CD4-positive, alpha-beta T cell treated with Interleukin-4 for 1 hour (primary cell): Measurements from ENCODE around the gene LAX1.
"Not testable (repeated sequence)": the region's sequence is repeated elsewhere in the genome, so short reads cannot be mapped to it uniquely, and the experiment has no call there.

ENCODE experiments used
- DNase-seq, 2 donors: peaks; one replicate each; pipeline ENCODE4 v3.0.0-alpha.2; 2020 to 2022

LAX1 gene, protein sequence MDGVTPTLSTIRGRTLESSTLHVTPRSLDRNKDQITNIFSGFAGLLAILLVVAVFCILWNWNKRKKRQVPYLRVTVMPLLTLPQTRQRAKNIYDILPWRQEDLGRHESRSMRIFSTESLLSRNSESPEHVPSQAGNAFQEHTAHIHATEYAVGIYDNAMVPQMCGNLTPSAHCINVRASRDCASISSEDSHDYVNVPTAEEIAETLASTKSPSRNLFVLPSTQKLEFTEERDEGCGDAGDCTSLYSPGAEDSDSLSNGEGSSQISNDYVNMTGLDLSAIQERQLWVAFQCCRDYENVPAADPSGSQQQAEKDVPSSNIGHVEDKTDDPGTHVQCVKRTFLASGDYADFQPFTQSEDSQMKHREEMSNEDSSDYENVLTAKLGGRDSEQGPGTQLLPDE

DNA sequence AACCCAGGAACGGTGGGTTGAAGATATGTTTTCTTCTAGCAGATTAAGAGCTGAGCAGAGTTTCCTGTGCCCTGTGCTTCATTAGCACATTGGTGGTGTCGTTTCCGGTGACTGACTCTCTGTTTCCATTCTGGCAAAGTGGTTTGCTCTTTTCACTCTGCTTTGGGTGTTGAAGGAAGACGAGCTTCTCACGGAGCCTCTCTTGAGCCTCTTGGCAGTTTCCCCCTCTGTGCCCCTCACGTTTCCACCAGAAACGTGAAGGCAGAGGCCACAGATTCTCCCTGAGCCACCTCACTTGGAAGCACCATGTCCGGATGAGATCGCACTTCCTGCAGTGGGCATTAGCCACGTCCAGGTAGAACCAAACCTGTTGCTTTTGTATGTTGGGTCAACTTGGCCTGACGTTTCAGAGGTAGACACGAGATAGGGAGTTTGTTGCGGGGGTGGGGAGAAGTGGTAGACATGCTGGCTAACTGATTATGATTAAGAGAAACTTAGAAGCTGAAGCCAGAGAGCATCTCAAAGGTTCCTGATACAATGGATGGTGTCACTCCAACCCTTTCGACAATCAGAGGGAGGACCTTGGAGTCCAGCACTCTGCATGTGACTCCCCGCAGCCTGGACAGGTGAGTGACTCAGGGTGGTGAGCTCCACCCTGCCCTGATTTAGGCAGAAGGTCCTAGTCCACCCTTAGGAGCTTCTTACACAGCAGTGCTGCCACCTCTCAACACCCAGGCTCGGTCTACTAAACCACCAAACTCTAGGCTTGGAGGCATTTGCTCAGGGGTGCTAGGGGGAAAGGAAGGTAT lies at the start of gene LAX1:
LAX1 (plus strand) TSS at position 155 of the 809 bp plus-strand sequence; CDS start at position 538, 383 bp downstream.
- DNase-seq, result peak; percentile 76 to 87

DNA sequence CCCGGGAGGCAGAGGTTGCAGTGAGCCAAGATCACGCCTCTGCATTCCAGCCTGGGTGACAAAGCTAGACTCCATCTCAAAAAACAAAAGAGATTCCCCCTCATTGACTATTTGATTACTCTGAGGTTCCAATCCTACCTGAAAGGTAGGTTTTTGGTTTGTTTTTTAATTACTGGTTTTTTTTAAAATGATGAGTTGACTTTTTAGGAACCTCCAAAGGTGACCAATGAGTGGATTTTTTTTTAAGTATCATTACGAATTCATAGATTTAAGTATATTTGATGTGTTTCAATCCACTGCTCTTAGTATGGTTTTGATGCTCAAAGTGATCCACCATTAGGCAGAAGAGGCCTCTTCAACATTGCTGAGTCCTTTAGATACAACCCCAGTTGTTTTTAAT lies 47.9 kb upstream of the LAX1 start:
- DNase-seq, result no peak

DNA sequence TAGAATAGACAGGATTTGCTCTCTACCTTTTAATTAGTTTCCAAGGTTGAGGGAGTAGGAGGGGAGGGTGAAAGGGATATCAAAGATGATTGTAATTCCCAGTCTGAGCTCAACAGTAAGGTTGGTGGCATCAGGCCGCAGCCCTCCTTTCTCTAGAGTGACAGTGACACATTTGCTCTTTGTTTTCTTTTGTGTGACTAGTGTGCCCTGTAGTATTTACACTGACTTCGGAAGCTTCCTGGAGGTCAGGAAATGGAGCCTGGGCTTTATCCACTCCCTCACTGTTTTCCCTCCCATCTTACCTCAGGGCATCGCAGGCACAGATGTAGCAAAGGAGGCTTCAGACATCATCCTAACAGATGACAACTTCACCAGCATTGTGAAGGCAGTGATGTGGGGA lies 44.7 kb upstream of the LAX1 start:
- no peak for DNase-seq

DNA sequence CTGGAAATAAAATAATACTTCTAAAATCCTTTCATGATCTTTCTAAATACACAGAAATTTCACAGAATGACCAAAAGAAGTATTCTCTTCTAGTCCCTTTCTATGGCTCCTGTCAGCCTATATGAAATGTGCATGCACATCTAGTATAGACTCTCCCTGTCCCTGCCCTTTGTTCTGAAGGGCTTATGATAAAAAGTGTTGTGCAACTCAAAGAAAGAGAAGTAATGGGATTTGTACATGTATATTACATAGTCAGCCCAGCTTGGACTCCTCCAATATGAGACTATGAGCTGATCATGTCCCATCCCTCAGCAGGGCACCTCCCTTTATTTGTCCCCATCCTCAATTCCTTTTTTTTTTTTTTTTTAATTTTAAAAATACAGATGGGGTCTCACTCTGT lies 42.1 kb upstream of the LAX1 start:
- DNase-seq, result no peak

DNA sequence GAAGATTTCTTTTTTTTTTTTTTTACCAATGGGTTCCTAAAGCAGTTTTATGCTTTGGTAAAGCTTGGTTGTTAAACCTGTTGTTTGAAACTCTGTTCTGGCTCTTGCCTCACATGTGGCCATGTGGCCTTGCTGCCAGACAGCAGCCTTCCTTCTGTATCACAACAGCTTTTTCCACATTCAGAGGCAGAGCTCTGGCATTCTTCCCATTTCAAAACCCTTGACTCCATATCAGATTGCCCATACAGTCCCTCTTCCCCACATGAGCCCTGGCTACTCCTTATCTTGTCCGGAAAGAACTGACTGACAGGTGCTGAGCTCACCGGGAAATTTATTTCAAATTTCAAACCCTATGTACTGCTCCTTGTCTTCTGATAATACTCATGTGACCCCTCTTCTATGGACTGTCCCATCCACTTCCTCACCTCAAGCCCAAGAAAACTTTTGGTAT lies 38.5 kb upstream of the LAX1 start:
- no peak for DNase-seq

DNA sequence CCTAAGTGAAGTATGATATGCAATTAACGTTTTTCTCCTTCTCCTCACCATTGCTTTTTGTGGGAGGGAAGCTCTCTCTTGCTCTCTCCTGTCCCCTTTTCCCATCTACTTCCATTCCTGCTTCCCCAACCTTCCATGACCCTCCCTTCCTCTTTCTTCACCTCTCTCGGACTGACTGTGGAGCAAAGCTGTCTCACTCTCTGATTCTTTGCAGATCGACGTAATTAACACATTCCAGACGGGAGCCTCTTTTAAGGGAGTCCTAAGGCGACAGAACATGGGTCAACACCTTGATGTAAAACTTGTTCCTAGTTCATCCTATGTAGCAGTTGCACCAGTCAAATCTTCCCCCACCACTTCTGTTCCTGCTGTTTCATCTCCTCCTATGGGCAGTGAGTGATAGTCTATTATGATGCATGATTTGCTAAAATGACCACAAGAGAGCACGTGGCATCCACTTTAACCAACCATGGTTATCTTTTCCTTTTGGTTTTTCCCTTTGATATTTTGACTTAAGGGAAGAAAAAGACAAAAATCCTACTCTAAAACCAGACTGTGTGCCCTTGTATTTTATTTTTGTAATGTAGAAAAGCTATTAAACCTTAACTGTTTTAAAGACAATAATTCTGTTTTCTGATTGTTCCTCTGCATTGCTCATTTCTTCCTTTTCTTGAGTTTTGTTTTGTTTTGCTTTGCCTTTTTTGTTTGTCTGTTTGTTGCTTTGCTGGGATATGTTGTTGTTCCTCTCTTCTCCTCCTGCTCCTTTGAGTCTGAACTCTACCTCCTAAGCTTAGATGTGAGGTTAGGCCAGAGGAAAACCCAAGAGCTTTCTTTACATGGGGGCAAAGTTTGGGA lies 31.7 kb upstream of the LAX1 start:
- DNase-seq, result no peak

DNA sequence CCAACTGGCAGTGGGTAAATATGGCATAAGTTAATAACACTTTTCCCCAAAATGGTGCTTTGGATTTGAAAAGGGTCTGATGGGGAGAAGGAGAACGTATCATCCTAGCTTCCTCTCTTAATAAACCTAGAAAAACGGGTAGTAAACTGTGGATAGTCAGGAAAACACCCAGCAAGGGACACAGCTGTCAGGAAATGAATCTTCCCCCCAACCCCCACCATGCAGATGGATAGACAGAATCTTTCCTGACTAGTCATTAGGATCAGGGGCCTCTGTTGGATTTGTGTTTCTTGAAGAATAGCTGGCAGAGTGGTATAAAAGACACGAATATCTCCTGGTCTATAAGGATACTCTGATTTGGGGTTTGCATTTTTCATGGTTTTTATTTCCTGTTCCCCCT lies 22.5 kb upstream of the LAX1 start:
- no peak for DNase-seq

DNA sequence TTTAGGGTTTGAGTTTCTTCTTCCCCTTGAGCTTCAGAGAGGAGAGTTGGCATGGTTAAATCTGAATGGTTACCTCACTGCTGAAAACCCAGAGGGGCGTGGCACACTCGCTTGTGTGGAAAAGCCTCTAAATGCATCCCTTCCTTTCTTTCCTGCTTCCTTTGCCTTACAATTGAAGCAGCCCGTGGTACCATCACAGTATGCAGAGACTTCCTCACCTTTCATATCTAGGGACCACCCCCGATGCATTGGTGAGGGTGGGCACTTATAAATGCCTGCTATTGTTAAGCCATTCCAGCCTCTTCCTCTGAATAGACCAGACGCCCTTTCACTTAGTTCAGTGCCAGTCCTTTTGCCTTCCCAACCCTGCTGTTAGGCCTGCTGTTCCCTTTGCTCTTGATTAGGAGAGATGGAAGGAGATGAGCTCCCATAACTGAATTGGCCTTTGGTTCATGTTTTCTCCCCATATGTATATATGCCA lies 21.9 kb upstream of the LAX1 start:
- no peak for DNase-seq

DNA sequence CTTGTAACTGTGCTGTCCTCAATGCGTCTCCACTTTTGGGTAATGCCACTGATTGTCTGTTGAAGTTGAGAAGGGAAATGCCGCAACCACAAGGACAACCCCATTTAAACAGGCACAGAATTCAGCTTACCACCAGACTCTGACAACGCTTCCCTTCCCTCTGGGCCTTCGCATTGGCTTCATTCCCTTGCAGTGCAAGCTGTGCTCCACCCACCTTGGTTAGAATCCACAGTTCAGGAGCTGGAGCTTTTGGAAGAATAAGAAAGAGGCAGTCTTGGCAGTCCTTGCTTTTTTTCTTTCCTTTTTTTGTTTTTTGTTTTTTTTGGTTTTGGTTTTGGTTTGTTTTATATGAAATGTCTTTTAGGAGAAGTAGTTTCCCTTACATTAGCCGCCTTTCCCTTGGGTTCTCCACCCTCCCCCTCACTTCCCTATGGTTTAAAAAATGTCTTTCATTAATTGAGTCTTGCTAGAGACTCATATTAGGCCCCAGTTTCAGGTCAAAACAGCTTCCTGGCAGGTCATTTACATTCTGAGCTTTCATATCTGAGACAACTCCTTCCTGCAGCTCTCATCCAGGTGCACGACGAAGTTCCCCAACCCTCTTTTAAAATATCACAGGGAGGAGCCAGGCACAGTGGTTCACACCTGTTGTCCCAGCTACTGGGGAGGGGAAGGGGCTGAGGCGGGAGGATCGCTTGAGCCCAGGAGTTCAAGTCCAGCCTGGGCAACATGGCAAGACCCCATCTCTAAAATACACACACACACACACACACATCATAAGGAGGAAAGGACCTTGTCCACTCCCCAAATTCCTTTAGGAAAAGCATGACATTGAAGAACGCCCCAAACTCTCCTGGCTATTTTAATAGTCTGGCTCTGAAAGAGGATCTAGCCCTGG lies 20.7 kb upstream of the LAX1 start:
- peak; percentile 38 to 57 for DNase-seq

DNA sequence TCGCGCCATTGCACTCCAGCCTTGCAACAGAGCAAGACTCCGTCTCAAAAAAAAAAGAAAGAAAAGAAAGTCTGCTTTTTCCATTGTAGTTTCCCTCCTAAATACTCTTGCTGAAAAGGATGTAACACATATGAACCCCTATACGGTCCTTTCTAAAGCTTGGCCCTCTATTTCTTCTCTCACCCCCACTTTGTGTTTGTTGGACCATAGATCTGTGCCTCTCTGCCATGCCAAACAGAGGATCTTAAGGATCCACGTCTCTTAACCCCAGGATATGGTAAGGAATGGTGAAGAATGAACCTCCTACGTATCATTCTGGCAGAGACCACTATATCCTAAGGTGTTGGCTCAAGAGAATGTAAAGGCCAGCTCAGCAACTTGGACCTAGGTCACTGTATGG lies 18.7 kb upstream of the LAX1 start:
- DNase-seq, result no peak

DNA sequence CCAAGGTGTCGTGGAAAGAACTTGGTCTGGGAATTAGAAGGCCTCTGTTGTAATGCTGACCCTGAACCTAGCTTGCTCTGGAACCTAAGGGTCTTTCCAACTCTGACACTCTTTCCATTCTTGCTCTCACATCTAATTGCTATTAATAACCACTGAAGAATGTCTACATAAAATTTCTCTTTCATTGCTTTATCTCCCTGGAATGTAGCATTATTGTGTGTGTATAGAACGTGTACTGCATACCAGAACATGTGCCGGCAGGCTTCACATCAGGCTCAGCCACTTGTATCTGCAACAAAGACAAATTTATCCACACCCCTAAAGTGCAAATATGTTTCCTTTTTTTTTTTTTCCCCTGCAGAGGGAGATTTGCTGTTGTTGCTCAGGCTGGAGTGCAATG lies 13.9 kb upstream of the LAX1 start:
- no peak for DNase-seq

DNA sequence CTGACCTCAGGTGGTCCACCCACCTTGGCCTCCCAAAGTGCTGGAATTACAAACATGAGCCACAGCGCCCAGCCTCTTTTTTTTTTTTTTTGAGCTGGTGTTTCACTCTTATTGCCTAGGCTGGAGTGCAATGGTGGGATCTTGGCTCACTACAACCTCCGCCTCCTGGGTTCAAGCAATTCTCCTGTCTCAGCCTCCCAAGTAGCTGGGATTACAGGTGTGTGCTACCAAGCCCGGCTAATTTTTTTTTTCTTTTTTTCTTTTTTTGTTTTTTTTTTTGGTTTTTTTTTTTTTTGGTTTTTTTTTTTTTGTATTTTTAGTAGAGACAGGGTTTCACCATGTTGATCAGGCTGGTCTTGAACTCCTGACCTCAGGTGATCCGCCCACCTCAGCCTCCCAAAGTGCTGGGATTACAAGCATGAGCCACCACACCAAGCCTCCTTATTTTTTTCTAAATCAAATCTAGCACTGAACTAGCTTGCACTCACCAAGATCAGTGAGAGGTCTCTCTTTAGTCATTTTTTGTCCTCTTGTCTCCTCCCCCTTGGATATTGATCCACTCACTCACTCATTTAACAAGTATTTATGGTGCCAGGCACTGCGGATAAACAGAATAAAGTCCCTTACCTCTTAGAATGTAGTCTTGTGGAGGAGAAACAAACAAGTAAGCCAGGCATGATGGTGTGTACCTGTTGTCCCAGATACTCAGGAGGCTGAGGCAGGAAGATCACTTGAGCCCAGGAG lies 13.2 kb upstream of the LAX1 start:
- not testable (repeated sequence) for DNase-seq

DNA sequence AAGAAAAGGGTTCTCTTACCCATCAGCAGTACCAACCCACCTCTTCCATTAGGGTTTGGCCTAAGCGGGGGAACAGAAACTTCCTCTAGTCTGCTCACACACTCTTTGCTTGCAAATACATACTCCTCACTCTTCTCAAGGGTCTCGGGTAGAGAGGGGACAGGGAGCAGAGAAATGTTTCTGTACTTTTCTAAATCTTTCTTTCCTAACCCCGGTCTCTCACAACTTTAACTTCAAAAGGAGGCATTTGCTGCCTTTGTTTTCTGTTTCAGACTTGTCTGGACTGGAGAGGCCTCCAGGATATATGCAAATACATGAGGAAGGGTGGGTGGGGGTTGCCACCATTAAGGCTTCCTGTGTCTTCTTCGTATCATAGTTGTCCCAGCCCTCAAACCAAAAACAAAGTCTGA lies 10.5 kb upstream of the LAX1 start:
- DNase-seq, result peak; percentile 27 to 35

DNA sequence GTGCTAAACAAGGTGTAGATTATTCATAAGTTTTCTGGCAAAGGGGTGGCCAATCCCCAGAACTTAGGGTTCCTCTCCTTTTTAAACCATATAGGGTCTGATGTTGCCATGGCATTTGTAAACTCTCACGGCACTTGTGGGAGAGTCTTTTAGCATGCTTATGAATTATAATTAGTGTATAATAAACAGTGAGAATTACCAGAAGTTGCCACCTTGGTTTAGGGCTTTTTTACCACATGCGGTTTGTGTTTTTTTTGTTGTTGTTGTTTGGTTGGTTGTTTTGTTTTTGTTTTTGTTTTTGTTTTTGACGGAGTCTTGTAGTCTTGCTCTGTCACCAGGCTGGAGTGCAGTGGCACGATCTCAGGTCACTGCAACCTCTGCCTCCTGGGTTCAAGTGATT lies 8.9 kb upstream of the LAX1 start:
- peak in 1 of 2 donors; percentile 27 for DNase-seq

DNA sequence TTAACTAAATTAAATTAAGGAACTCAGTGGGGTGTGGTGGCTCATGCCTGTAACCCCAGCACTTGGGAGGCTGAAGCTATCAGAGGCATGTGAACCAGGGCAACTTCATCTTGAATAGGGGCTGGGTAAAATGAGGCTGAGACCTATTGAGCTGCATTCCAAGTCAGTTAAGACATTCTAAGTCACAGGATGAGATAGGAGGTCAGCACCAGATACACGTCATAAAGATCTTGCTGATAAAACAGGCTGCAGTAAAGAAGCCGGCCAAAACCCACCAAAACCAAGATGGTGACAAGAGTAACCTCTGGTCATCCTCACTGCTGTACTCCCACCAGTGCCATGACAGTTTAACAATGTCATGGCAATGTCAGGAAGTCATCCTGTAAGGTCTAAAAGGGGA lies 6.2 kb upstream of the LAX1 start:
- DNase-seq, result not testable (repeated sequence)

DNA sequence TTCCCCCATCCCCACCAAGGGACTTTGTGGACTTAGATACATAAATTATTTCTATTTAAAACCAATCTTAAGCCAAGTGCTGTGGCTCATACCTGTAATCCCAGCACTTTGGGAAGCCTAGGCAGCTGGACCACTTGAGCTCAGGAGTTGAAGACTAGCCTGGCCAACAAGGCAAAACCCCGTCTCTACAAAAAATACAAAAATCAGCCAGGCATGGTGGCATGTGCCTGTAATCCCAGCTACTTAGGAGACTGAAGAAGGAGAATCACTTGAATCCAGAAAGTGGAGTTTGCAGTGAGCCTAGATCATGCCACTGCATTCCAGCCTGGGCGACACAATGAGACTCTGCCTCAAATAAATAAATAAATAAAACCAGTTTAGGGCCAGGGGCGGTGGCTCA lies 4.5 kb upstream of the LAX1 start:
- DNase-seq, result no peak

DNA sequence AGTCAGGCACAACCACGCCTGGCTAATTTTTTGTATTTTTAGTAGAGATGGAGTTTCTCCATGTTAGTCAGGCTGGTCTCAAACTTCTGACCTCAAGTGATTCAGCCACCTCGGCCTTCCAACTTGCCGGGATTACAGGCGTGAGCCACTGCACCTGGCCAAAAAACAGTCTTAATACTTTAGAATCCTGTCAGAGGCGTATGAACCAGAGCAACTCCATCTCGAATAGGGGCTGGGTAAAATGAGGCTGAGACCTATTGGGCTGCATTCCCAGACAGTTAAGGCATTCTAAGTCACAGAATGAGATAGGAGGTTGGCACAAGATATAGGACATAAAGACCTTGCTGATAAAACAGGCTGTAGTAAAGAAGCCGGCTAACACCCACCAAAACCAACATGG lies 3.0 kb upstream of the LAX1 start:
- DNase-seq, result not testable (repeated sequence)

DNA sequence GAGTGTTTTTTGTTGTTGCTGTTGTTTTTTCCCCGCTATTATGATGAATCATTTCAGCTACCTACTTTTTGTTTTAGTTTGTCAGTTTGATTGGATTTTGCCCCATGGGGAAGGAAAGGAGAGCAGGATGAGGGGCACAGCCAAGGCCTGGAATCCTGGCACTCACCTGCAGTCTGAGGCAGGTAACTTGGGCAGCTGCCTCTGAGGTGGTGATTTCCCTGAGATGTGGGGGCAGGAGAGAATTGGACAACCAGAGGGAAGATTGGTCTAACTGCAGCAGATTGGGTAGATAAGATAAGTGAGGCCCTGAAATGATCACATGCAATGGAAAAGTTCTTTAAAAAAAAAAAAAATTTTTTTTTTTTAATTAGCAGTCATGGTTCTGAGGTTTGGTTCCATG lies 1.5 kb upstream of the LAX1 start:
- DNase-seq, result no peak

DNA sequence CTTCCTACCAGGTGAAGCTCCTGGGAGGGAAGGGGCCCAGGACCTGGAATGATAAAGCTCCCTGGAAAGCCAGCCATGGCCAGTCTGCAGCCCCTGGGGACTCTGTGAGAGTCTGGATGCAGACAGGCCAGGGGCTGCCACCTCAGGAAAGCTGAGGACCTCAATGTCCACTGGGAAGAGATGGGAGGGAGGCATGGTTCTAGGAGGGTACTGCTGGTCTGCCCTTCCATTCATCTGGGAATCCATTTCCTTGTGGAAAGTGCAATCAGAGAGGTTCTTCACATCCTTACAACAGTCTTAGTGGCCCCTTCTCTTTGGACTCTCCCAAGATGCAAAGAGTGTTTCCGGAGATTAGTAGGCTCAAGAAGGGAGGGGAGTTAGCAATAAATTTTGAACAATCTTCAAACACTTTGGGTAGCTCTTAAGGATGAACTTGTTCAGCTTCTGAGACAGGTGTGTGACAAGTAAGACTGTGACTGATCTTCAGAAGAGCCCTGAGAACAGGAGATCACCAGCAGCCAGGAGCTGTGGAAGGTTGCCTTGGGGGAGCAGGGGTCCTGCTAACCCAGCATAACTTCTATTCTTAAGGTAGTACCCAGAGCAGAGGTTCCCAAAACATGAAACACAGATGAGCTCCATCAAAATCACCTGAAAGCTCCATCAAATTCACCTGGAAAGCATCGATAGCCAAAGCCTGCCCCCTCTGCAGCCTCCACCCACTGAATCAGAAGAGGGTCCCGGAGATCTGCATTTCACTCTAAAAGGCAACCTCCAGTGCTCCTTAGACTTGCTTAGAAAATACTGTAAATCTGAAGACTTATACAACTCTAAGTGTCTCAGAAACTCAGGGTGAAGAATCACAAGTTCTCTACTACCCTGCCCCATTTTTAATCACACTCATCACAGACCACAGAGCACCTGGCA lies 616 bp upstream of the LAX1 start:
- peak in 1 of 2 donors; percentile 14 for DNase-seq

DNA sequence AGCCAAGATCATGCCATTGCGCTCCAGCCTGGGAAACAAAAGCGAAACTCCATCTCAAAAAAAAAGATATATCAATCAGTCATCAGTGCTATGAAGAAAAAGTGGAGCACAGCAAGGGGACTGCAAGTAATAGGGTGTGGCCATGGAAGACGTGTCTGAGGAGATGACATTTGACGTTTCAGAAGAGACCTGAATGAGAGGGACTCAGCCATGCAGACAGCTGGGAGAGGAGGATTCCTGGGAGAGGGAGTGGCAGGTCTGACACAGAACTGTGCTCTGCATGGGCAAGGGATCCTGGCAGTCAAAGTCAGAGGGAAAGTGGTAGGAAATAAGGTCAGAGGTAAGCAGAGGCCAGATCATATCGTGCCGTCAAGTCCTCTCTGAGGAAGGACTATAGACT lies 3.3 kb downstream of the LAX1 start:
- DNase-seq, result peak in 1 of 2 donors; percentile 17
